CD4-positive, CD25-positive, alpha-beta regulatory T cell (primary cell): ENCODE measurements around the gene IGFL4. TPM values are rescaled to one million over a fixed set of nuclear protein-coding genes. Genes with fewer than 3 reads are reported as not detected.

ENCODE experiments used
- ATAC-seq, 2 donors: fragments of 150-1000 bp; cut with Tn5 transposase; one replicate each; pipeline ENCODE4 v1.10.0; 2021; ENCODE audit warnings: low read depth in 2 of 2, moderate number of reproducible peaks in 2 of 2, moderate library complexity in 1 of 2
- DNase-seq, 3 donors: peaks; one replicate each; pipeline versions ENCODE4 v3.0.0 to v3.0.0-alpha.2; 2012 to 2022; ENCODE audit warnings: mixed read lengths in 1 of 3
- H3K27ac ChIP-seq: one replicate; pipeline ENCODE4 v1.7.0; 2013; ENCODE audit warnings: mild to moderate bottlenecking, low read length; ENCODE audit not compliant: insufficient read depth, poor library complexity, severe bottlenecking
- H3K27me3 ChIP-seq: one replicate; pipeline ENCODE4 v1.7.0; 2013; ENCODE audit warnings: low read length; ENCODE audit not compliant: control insufficient read depth, insufficient read depth
- H3K36me3 ChIP-seq: one replicate; pipeline ENCODE4 v1.7.0; 2013; ENCODE audit warnings: mild to moderate bottlenecking, low read length, moderate library complexity; ENCODE audit not compliant: control insufficient read depth, insufficient read depth
- H3K4me1 ChIP-seq: 2 replicates; pipeline ENCODE4 v1.7.0; 2013; ENCODE audit warnings: mild to moderate bottlenecking, low read length; ENCODE audit not compliant: insufficient read depth, control insufficient read depth, poor library complexity, severe bottlenecking
- H3K4me3 ChIP-seq: one replicate; pipeline ENCODE4 v1.7.0; 2013; ENCODE audit warnings: low read depth, mild to moderate bottlenecking, low read length, moderate library complexity
- H3K9me3 ChIP-seq, 2 experiments: 1 replicate in 1 of 2; 2 replicates in 1 of 2; pipeline ENCODE4 v1.7.0; 2013; ENCODE audit warnings: low read length in 2 of 2, mild to moderate bottlenecking in 1 of 2, moderate library complexity in 1 of 2; ENCODE audit not compliant: control insufficient read depth in 2 of 2
- H3K27ac Mint-ChIP-seq, 3 donors: one replicate each; pipeline ENCODE4 v1.8.0; 2020 to 2022; ENCODE audit warnings: mild to moderate bottlenecking in 3 of 3, mixed read lengths in 3 of 3, moderate library complexity in 2 of 3
- H3K27me3 Mint-ChIP-seq: one replicate; pipeline ENCODE4 v1.8.0; 2022; ENCODE audit warnings: mild to moderate bottlenecking, mixed read lengths
- H3K36me3 Mint-ChIP-seq: one replicate; pipeline ENCODE4 v1.8.0; 2020; ENCODE audit warnings: mixed read lengths
- H3K4me1 Mint-ChIP-seq, 4 donors: one replicate each; pipeline ENCODE4 v1.8.0; 2020 to 2022; ENCODE audit warnings: mixed read lengths in 4 of 4, mild to moderate bottlenecking in 1 of 4
- H3K4me3 Mint-ChIP-seq, 4 donors: one replicate each; pipeline ENCODE4 v1.8.0; 2020 to 2022; ENCODE audit warnings: mild to moderate bottlenecking in 4 of 4, mixed read lengths in 4 of 4, moderate library complexity in 3 of 4
- H3K9me3 Mint-ChIP-seq, 7 donors: one replicate each; pipeline ENCODE4 v1.8.0; 2020 to 2022; ENCODE audit warnings: mixed read lengths in 7 of 7, mild to moderate bottlenecking in 3 of 7, moderate library complexity in 2 of 7
- polyA plus RNA-seq, 4 donors: library from polyadenylated mRNA; unstranded; fragments of 300-500 nt; fragmentation: Illumina TruSeq; gene quantifications; one replicate each; pipeline ENCODE4 v1.2.3, GENCODE V29; 2021
- total RNA-seq: library from RNA; stranded (reverse); gene quantifications from one replicate; pipeline ENCODE4 v1.2.3, GENCODE V29; 2022

IGFL4 gene
- total and polyA plus RNA-seq, 5 donors from 2014 or later, result not detected

- Mint-ChIP-seq H3K27ac (no peak overlapping the region), H3K4me3 (no peak overlapping the region), H3K27me3 (peaks cover 49% of the 10 kb centered on the region), H3K9me3 (no peaks in the 10 kb centered on the region), H3K36me3 (no peaks in the 10 kb centered on the region), H3K4me1 (no peaks in the 10 kb centered on the region)
- Histone ChIP-seq H3K4me1 (no peaks in the 10 kb centered on the region), H3K27me3 (peaks cover 24% of the 10 kb centered on the region), H3K4me3 (no peak overlapping the region), H3K36me3 (no peaks in the 10 kb centered on the region), H3K9me3 (no peaks in the 10 kb centered on the region), H3K27ac (no peak overlapping the region)
- DNase-seq (no peak), ATAC-seq (no peak)
These were observed 29.1 kb upstream of the IGFL4 start for GRCh38 chr19:46069806-46070341.

DNA sequence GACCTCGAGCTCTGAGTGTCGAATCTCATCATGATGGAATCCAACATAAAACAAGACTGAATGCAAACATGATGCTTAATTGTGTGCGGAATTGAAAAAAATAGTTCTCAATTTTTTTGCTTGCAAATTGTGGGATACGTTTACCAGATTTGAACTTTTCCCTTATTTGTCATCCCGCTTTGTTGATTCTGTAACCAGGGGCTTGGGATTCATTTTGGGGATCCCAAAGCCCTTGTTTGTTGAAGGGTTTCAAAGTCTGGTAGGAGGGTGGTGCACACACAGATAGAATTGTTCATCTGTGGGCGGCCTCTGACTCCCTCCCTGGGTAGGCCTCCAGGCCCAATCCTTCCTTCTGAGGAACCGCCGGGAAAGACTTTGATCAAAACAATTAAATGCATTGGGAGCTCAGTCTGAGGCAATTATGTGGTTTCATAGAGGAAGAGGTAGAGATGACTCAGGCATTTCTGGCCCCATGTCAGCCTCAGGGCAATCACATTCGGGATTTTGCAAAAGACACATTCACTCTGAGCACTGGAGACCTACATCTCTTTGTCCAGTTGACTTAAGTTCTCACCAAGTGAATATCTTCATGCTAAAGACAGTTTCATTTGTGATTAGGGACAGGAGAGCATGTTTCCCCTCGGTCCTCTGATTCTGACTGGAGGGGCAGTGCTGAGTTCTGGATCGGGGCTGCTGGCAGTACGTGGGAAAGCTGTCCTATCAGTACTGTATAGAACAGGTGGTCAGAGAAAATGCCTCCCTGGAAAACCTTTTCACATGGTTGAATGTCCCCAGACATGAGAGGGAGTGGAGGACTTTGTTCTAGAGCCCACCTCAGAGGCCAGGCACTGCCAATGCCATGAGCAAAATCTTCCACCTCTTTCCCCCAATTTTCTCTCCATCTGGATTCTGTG lies 27.8 kb upstream of the IGFL4 start:
- DNase-seq, result no peak
- ATAC-seq, result no peak
- H3K9me3 ChIP-seq, result no peaks in the 10 kb centered on the region
- Mint-ChIP-seq H3K27me3 (peaks cover 46% of the 10 kb centered on the region), H3K4me1 (no peaks in the 10 kb centered on the region), H3K9me3 (no peaks in the 10 kb centered on the region), H3K36me3 (no peaks in the 10 kb centered on the region), H3K27ac (no peak overlapping the region), H3K4me3 (no peak overlapping the region)
- no peaks in the 10 kb centered on the region for H3K4me1 ChIP-seq
- H3K27me3 ChIP-seq, result peaks cover 20% of the 10 kb centered on the region
- H3K27ac ChIP-seq, result no peak overlapping the region
- H3K36me3 ChIP-seq, result no peaks in the 10 kb centered on the region
- no peak overlapping the region for H3K4me3 ChIP-seq

- Histone ChIP-seq H3K27me3 (peaks cover 20% of the 10 kb centered on the region), H3K4me3 (no peak overlapping the region)
- ATAC-seq, result no peak
These were observed 26.9 kb upstream of the IGFL4 start for GRCh38 chr19:46067691-46068090.

DNA sequence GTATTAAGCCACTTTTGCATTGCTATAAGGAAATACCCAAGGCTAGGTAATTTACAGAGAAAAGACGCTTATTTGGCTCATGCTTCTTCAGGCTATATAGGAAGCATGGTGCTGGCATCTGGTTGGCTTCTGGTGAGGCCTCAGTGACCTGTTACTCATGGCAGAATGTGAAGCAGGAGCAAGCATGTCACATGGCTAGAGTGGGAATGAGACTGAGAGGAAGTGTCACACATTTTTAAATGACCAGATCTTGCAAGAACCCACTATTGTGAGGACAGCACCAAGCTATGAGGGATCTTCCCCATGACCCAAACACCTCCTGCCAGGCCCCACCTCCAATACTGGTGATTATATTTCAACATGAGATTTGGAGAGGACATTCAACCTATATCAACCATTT lies 25.7 kb upstream of the IGFL4 start:
- no peak for ATAC-seq
- Mint-ChIP-seq H3K27ac (no peak overlapping the region), H3K4me1 (no peaks in the 10 kb centered on the region), H3K27me3 (peaks cover 41% of the 10 kb centered on the region), H3K9me3 (peaks cover 0 to 2% (median 0%) of the 10 kb centered on the region in 7 donors), H3K4me3 (no peak overlapping the region), H3K36me3 (no peaks in the 10 kb centered on the region)
- H3K9me3 ChIP-seq, result no peaks in the 10 kb centered on the region
- H3K27ac ChIP-seq, result no peak overlapping the region
- no peaks in the 10 kb centered on the region for H3K36me3 ChIP-seq
- H3K4me1 ChIP-seq, result no peaks in the 10 kb centered on the region
- peaks cover 17% of the 10 kb centered on the region for H3K27me3 ChIP-seq
- no peak for DNase-seq
- no peak overlapping the region for H3K4me3 ChIP-seq

More at GRCh38 chr19:46067691-46068090, 26.9 kb upstream of the IGFL4 start:
- Histone ChIP-seq H3K4me1 (no peaks in the 10 kb centered on the region), H3K36me3 (no peaks in the 10 kb centered on the region), H3K27ac (no peak overlapping the region), H3K9me3 (no peaks in the 10 kb centered on the region)
- Mint-ChIP-seq H3K36me3 (no peaks in the 10 kb centered on the region), H3K9me3 (no peaks in the 10 kb centered on the region), H3K27ac (no peak overlapping the region), H3K4me1 (no peaks in the 10 kb centered on the region), H3K4me3 (no peak overlapping the region), H3K27me3 (peaks cover 48% of the 10 kb centered on the region)
- DNase-seq, result no peak

- no peaks in the 10 kb centered on the region for H3K4me1 Mint-ChIP-seq
- no peak for ATAC-seq
- peaks cover 13% of the 10 kb centered on the region for H3K27me3 ChIP-seq
- H3K27ac ChIP-seq, result no peak overlapping the region
- DNase-seq, result no peak
- peaks cover 44% of the 10 kb centered on the region for H3K27me3 Mint-ChIP-seq
- peaks cover 0 to 3% of the 10 kb centered on the region in 2 experiments for H3K9me3 ChIP-seq
- no peaks in the 10 kb centered on the region for H3K4me1 ChIP-seq
- H3K9me3 Mint-ChIP-seq, result peaks cover 0 to 7% (median 0%) of the 10 kb centered on the region in 7 donors
- H3K4me3 Mint-ChIP-seq, result no peak overlapping the region
- H3K4me3 ChIP-seq, result no peak overlapping the region
- no peaks in the 10 kb centered on the region for H3K36me3 ChIP-seq
- no peaks in the 10 kb centered on the region for H3K36me3 Mint-ChIP-seq
- H3K27ac Mint-ChIP-seq, result no peak overlapping the region
These were observed 24.8 kb upstream of the IGFL4 start for GRCh38 chr19:46065486-46066071.

- Histone ChIP-seq H3K27ac (no peak overlapping the region), H3K36me3 (no peaks in the 10 kb centered on the region), H3K4me1 (no peaks in the 10 kb centered on the region), H3K9me3 (peaks cover 0 to 9% of the 10 kb centered on the region in 2 experiments), H3K27me3 (peaks cover 10% of the 10 kb centered on the region), H3K4me3 (no peak overlapping the region)
- ATAC-seq (no peak), DNase-seq (no peak)
- Mint-ChIP-seq H3K36me3 (no peaks in the 10 kb centered on the region), H3K4me1 (no peaks in the 10 kb centered on the region), H3K27ac (no peak overlapping the region), H3K4me3 (no peak overlapping the region), H3K9me3 (peaks cover 0 to 13% (median 3%) of the 10 kb centered on the region in 7 donors), H3K27me3 (peaks cover 29% of the 10 kb centered on the region)
These were observed 22.4 kb upstream of the IGFL4 start for GRCh38 chr19:46063201-46063600.

- ATAC-seq (no peak), DNase-seq (no peak)
- no peaks in the 10 kb centered on the region for H3K36me3 ChIP-seq
- Mint-ChIP-seq H3K27me3 (peaks cover 27% of the 10 kb centered on the region), H3K4me3 (no peak overlapping the region), H3K27ac (no peak overlapping the region), H3K4me1 (no peaks in the 10 kb centered on the region), H3K9me3 (peaks cover 0 to 13% (median 3%) of the 10 kb centered on the region in 7 donors), H3K36me3 (no peaks in the 10 kb centered on the region)
- no peak overlapping the region for H3K27ac ChIP-seq
- no peaks in the 10 kb centered on the region for H3K4me1 ChIP-seq
- H3K27me3 ChIP-seq, result peaks cover 16% of the 10 kb centered on the region
- H3K4me3 ChIP-seq, result no peak overlapping the region
- H3K9me3 ChIP-seq, result peaks cover 0 to 9% of the 10 kb centered on the region in 2 experiments
These were observed 19.2 kb upstream of the IGFL4 start for GRCh38 chr19:46060012-46060411.
